Common myeloid progenitor, CD34-positive (primary cell): Measurements from ENCODE around the gene PRDM9.
"Not testable (repeated sequence)": the region's sequence is repeated elsewhere in the genome, so short reads cannot be mapped to it uniquely, and the experiment has no call there.

Experiments used
- CTCF ChIA-PET: fragments of 350-600 bp; sonication (Branson Sonifier 250); formaldehyde crosslinking; loops from one replicate; lab custom pipeline; 2021; ENCODE audit warnings: antibody characterized with exemption; lab: Charles Lee
- POLR2A ChIA-PET: fragments of 350-600 bp; sonication (Branson Sonifier 250); formaldehyde crosslinking; loops from one replicate; lab custom pipeline; 2021; ENCODE audit warnings: antibody characterized with exemption; lab: Charles Lee
- DNase-seq, 3 donors: peaks; one replicate each; pipeline versions ENCODE4 v3.0.0 to v3.0.0-alpha.2; 2013
- H3K27ac ChIP-seq, 2 experiments: 1 replicate in 1 of 2; 2 replicates in 1 of 2; pipeline ENCODE4 v1.7.0; 2013; ENCODE audit warnings: inconsistent platforms in 2 of 2, low read length in 2 of 2, mild to moderate bottlenecking in 2 of 2, low read depth in 1 of 2, moderate library complexity in 1 of 2; ENCODE audit not compliant: severe bottlenecking in 2 of 2, insufficient read depth in 1 of 2, poor library complexity in 1 of 2
- H3K27me3 ChIP-seq, 5 experiments: replicated peaks in 2 of 5; 1 replicate in 3 of 5; 2 replicates in 2 of 5; pipeline versions ENCODE4 v1.6.1 to v1.7.0; 2013; ENCODE audit warnings: low read length in 4 of 5, mild to moderate bottlenecking in 2 of 5, moderate library complexity in 2 of 5, inconsistent platforms in 1 of 5; ENCODE audit not compliant: insufficient read depth in 5 of 5, control insufficient read depth in 4 of 5
- H3K36me3 ChIP-seq, 4 experiments: 1 replicate in 2 of 4; 2 replicates in 2 of 4; pipeline versions ENCODE4 v1.6.1 to v1.7.0; 2013; ENCODE audit warnings: low read length in 3 of 4, control low read depth in 1 of 4, mild to moderate bottlenecking in 1 of 4; ENCODE audit not compliant: control insufficient read depth in 4 of 4, insufficient read depth in 4 of 4
- H3K4me1 ChIP-seq, 4 experiments: 1 replicate in 3 of 4; 2 replicates in 1 of 4; pipeline versions ENCODE4 v1.6.1 to v1.7.1; 2013; ENCODE audit warnings: low read length in 3 of 4, mild to moderate bottlenecking in 3 of 4, control low read depth in 1 of 4, inconsistent platforms in 1 of 4, moderate library complexity in 1 of 4; ENCODE audit not compliant: control insufficient read depth in 4 of 4, insufficient read depth in 4 of 4; ENCODE audit errors: control extremely low read depth in 1 of 4
- H3K4me3 ChIP-seq, 7 experiments: 1 replicate in 4 of 7; 2 replicates in 3 of 7; pipeline versions ENCODE4 v1.5.1 to v1.7.0; 2013; ENCODE audit warnings: mild to moderate bottlenecking in 7 of 7, low read length in 6 of 7, moderate library complexity in 6 of 7, inconsistent platforms in 2 of 7, low read depth in 2 of 7, control low read depth in 1 of 7; ENCODE audit not compliant: insufficient read depth in 4 of 7, control insufficient read depth in 1 of 7; ENCODE audit errors: extremely low read depth in 1 of 7
- H3K9me3 ChIP-seq, 5 experiments: 1 replicate in 4 of 5; 2 replicates in 1 of 5; pipeline versions ENCODE4 v1.6.1 to v1.7.1; 2013; ENCODE audit warnings: low read length in 4 of 5, mild to moderate bottlenecking in 2 of 5, inconsistent platforms in 1 of 5, low read depth in 1 of 5, moderate library complexity in 1 of 5; ENCODE audit not compliant: control insufficient read depth in 4 of 5, insufficient read depth in 2 of 5; ENCODE audit errors: control extremely low read depth in 1 of 5
- WGBS: methylation state at CpG from one replicate; pipeline ENCODE4 v1.1.5; 2013; ENCODE audit not compliant: insufficient coverage; 5-methylcytosine and 5-hydroxymethylcytosine counted together

Gene PRDM9

DNA sequence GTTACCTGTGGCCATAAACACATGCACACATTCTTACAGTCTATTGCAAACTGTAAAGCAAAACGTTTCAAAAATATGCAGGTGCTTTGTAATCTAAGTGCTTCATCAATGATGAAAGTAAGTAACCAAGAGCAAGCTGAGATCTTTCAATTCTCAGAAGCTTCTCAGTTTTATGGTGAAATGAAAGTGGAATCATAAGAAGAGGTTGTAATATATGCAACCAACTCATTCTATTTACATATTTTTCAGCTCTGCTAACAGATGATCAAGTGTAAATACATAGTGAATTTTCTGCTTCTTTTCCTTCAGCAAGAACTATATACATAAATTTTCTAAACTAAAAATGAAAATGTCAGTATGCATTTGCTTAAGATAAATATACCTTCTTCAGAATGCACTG is 33.1 kb upstream of the PRDM9 start:
- CTCF ChIA-PET, result no interaction called here
- 20% methylated on average over 1 of the region's 1 CpG for WGBS

DNA sequence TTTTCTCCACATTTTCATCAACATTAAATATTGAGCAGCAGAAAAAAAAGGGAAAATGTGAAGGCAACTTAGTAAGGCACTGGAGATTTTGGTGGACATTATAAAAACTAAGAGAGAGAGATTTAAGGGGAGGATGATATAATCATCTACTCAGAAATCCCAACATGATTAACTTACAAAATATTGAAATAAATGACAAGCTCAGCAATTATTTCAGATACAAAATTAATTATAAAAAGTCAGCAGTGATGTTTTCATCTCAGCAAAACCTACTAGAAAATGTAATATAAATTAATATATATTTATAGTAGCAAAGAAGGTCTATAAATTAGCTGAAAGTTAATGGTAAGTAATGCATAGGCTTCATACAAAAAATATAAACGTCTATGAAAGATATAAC is 30.8 kb upstream of the PRDM9 start:
- POLR2A ChIA-PET, result no interaction called here
- Histone ChIP-seq H3K36me3 (no peaks in the 10 kb centered on the region), H3K27ac (no peak overlapping the region), H3K4me3 (no peak overlapping the region), H3K9me3 (no peaks in the 10 kb centered on the region), H3K27me3 (no peaks in the 10 kb centered on the region), H3K4me1 (no peaks in the 10 kb centered on the region)
- no peak for DNase-seq
- CTCF ChIA-PET, result no interaction called here
- WGBS, result no CpG with 5 or more reads among the region's 1 CpG

More for the DNA sequence above, 33.1 kb upstream of the PRDM9 start:
- Histone ChIP-seq H3K27ac (no peak overlapping the region), H3K4me1 (no peaks in the 10 kb centered on the region), H3K27me3 (no peaks in the 10 kb centered on the region), H3K9me3 (no peaks in the 10 kb centered on the region), H3K4me3 (no peak overlapping the region), H3K36me3 (no peaks in the 10 kb centered on the region)
- POLR2A ChIA-PET, result no interaction called here
- DNase-seq, result no peak

DNA sequence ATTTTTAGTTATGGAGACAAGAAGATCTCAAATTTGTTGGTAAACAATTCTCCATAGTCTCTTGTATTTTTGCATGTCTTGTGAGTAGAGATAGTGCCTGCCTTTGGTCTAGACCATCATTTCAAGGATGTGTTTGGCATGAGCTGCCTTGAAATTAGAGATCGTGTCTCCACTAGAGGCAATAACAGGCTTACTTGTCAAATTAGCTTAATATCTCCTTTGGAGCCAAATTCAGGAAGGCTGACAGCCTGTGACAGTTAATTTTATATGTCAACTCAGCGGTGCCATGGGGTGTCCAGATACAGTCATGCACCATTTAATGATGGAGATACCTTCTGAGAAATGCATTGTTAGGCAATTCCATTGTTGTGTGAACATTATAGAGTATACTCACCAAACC is 24.8 kb upstream of the PRDM9 start:
- CTCF ChIA-PET, result no interaction called here
- no peak overlapping the region for H3K27ac ChIP-seq
- H3K4me3 ChIP-seq, result no peak overlapping the region
- no peaks in the 10 kb centered on the region for H3K9me3 ChIP-seq
- no peaks in the 10 kb centered on the region for H3K36me3 ChIP-seq
- POLR2A ChIA-PET, result no interaction called here
- no peaks in the 10 kb centered on the region for H3K4me1 ChIP-seq
- H3K27me3 ChIP-seq, result no peaks in the 10 kb centered on the region
- no peak for DNase-seq
- 100% methylated on average over 2 of the region's 2 CpGs for WGBS

DNA sequence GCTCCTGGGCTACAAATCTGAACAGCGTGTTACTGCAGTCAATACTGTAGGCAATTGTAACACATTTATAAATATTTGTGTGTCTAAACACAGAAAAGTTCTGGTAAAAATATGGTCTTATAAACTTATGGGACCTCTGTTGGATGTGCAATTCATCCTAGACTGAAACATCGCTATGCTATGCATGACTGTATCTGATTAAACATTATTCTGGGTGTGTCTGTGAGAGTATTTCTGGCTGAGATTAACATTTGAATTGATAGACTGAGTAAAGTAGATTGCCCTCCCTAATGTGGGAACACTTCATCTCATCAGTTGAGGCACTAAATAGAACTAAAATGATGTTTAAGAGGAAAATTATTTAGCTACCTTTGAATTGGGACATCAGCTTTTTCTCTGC is 24.3 kb upstream of the PRDM9 start:
- H3K4me1 ChIP-seq, result no peaks in the 10 kb centered on the region
- H3K27ac ChIP-seq, result no peak overlapping the region
- H3K4me3 ChIP-seq, result no peak overlapping the region
- no peak for DNase-seq
- H3K9me3 ChIP-seq, result no peaks in the 10 kb centered on the region
- ChIA-PET CTCF (no interaction called here), POLR2A (no interaction called here)
- no peaks in the 10 kb centered on the region for H3K27me3 ChIP-seq
- 88% methylated on average over 1 of the region's 2 CpGs for WGBS
- no peaks in the 10 kb centered on the region for H3K36me3 ChIP-seq

DNA sequence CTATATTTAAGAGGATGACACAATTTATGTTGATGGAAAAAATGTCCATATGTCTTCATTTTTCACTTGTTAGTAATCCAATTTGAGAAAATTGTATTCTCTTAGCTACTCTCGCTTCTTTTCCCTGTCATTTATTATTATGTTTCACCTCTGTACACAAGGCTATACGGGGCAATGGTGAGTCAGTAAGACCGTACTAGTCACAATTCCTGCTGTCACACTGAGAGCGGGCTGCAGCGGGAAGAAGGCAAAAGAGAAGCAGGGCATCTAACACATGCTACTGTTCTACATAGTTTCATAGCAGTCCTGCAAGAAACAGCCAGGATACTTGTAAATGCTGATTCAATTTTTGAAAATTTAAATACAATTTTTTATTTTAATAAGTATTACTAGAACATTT is 23.3 kb upstream of the PRDM9 start:
- Histone ChIP-seq H3K36me3 (no peaks in the 10 kb centered on the region), H3K27ac (no peak overlapping the region), H3K4me1 (no peaks in the 10 kb centered on the region), H3K9me3 (no peaks in the 10 kb centered on the region), H3K4me3 (no peak overlapping the region), H3K27me3 (no peaks in the 10 kb centered on the region)
- ChIA-PET POLR2A (no interaction called here), CTCF (no interaction called here)
- WGBS, result 83% methylated on average over 4 of the region's 5 CpGs
- DNase-seq, result no peak

DNA sequence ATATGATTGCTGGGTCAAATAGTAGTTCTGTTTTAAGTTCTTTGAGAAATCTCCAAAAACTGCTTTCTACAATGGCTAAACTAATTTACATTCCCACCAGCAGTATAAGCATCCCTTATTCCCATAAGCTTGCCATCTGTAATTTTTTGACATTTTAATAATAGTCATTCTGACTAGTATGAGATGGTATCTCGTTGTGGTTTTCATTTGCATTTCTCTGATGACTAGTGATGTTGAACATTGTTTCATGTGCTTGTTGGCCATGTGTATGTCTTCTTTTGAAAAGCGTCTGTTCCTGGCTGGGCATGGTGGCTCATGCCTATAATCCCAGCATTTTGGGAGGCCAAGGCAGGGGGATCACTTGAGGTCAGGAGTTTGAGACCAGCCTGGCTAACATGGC is 21.2 kb upstream of the PRDM9 start:
- H3K27me3 ChIP-seq, CTCF ChIA-PET, H3K9me3 ChIP-seq, POLR2A ChIA-PET, DNase-seq, H3K27ac ChIP-seq, H3K4me3 ChIP-seq, H3K4me1 ChIP-seq, H3K36me3 ChIP-seq: not testable (repeated sequence)
- WGBS, result 83% methylated on average over 1 of the region's 2 CpGs

GRCh38 chr5:23490993-23491392 is 16.4 kb upstream of the PRDM9 start:
- Histone ChIP-seq H3K36me3 (no peaks in the 10 kb centered on the region), H3K27ac (no peak overlapping the region), H3K4me1 (no peaks in the 10 kb centered on the region), H3K9me3 (no peaks in the 10 kb centered on the region), H3K27me3 (no peaks in the 10 kb centered on the region), H3K4me3 (no peak overlapping the region)
- ChIA-PET CTCF (no interaction called here), POLR2A (no interaction called here)
- no CpG with 5 or more reads among the region's 1 CpG for WGBS
- DNase-seq, result no peak
